Measurements from ENCODE around the gene LRRC45.
"Not testable (repeated sequence)": the region's sequence is repeated elsewhere in the genome, so short reads cannot be mapped to it uniquely, and the experiment has no call there.

LRRC45 gene

GRCh38 chr17:82022981-82023446 lies at the start of gene LRRC45:
Gene LRRC45, plus strand, starts transcription at chr17:82023305. Its CDS starts 339 bp downstream, at chr17:82023644.
- peak; percentile 100 for DNase-seq (ENCODE audit: low read depth)

GRCh38 chr17:81973432-81973831 lies 49.7 kb upstream of the LRRC45 start:
- no peak for DNase-seq (ENCODE audit: low read depth)

- DNase-seq (ENCODE audit: low read depth) = no peak
These were observed 46.5 kb upstream of the LRRC45 start for GRCh38 chr17:81976332-81977210.

GRCh38 chr17:81977211-81977808 lies 45.8 kb upstream of the LRRC45 start, which contains the start of gene ASPSCR1:
Gene ASPSCR1, plus strand, starts transcription at chr17:81977629. Its CDS starts 18 bp downstream, at chr17:81977647.
- peak; percentile 90 for DNase-seq (ENCODE audit: low read depth)

GRCh38 chr17:81978524-81979298 lies 44.4 kb upstream of the LRRC45 start:
- no peak for DNase-seq (ENCODE audit: low read depth)

GRCh38 chr17:81980122-81980521 lies 43.0 kb upstream of the LRRC45 start:
- no peak for DNase-seq (ENCODE audit: low read depth)

- no peak for DNase-seq (ENCODE audit: low read depth)
These were observed 42.3 kb upstream of the LRRC45 start for GRCh38 chr17:81980707-81981343.

- DNase-seq (ENCODE audit: low read depth) = not testable (repeated sequence)
These were observed 41.6 kb upstream of the LRRC45 start for GRCh38 chr17:81981511-81981910.

- DNase-seq (ENCODE audit: low read depth) = no peak
These were observed 40.0 kb upstream of the LRRC45 start for GRCh38 chr17:81983011-81983638.

- no peak for DNase-seq (ENCODE audit: low read depth)
These were observed 39.3 kb upstream of the LRRC45 start for GRCh38 chr17:81983639-81984373.

GRCh38 chr17:81984773-81985410 lies 38.2 kb upstream of the LRRC45 start:
- DNase-seq (ENCODE audit: low read depth) = no peak

- DNase-seq (ENCODE audit: low read depth) = no peak
These were observed 36.5 kb upstream of the LRRC45 start for GRCh38 chr17:81986606-81987005.

- no peak for DNase-seq (ENCODE audit: low read depth)
These were observed 35.8 kb upstream of the LRRC45 start for GRCh38 chr17:81987161-81987770.

- no peak for DNase-seq (ENCODE audit: low read depth)
These were observed 32.0 kb upstream of the LRRC45 start for GRCh38 chr17:81990836-81991683.

- peak; percentile 78 for DNase-seq (ENCODE audit: low read depth)
These were observed 31.3 kb upstream of the LRRC45 start for GRCh38 chr17:81991684-81992305.

- no peak for DNase-seq (ENCODE audit: low read depth)
These were observed 30.6 kb upstream of the LRRC45 start for GRCh38 chr17:81992306-81993102.

All from fibroblast of gingiva (primary cell).